HG02885 (cell line): ENCODE data around the gene MT1H.

Experiments
- ATAC-seq: cut with Tn5 transposase; IDR thresholded peaks from one replicate; pipeline ENCODE4 v1.9.1; 2021; ENCODE audit warnings: mild to moderate bottlenecking; ENCODE audit not compliant: unreplicated experiment, poor library complexity

The MT1H gene

DNA sequence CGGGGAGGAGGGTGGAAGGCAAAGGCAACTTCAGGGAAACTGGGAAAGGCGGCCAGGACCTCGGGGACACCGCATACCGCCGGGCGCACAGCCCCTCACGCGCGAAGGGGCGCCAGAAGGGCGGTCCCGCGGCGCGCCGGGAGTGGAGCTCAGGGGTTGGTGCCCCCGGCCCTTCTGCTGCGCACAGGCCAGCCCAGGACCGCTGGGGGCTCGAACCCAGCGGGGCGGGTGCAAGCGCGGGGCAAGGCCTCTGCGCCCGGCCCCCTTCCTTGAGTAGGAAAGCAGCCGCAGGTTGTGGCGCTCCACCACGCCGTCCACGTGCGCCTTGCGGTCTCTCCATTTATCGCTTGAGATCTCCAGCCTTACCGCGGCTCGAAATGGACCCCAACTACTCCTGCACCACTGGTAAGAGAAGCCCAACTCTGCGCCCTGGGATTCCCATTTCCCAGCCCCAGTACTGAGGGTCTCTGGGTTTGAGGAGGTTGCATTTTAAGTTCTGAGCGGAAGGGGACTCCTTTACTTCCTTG lies 34.1 kb upstream of the MT1H start:
- no peak for ATAC-seq

DNA sequence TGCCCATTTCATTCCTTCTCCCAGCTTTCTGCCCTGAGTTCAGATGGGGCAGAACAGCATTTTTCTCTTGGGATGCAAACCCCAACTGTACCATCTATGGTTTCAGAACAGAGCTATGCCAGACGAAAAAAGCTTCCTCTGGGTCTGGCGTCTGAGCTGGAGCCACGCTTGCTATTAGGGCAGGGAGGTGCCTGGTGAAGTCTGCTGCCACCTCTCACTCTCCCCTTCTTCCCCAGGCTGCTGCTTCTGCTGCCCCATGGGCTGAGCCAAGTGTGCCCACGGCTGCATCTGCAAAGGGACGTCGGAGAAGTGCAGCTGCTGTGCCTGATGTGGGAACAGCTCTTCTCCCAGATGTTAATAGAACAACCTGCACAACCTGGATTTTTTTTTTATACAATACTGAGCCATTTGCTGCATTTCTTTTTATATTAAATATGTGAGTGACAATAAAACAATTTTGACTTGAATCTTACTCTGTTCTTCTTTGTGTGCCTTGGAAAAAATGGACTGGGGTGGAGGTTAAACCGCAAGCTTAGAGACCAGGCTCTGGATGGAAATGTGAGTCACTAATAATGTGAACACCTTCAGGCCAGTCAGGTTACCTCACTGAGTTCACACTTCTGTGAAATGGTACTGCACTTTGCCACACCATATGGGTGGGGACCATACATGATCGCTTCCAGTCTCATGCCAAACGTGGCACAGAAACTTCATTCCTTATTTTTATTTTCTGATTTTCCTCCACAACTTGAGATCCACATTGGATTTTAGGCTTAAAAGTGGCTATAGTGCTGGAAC lies 32.8 kb upstream of the MT1H start:
- ATAC-seq: no peak

- no peak for ATAC-seq
These were observed 31.5 kb upstream of the MT1H start, which contains the start of gene MT1A for GRCh38 chr16:56637814-56638750. Gene MT1A, plus strand, starts transcription at chr16:56638666. Its CDS starts 73 bp downstream, at chr16:56638739.

GRCh38 chr16:56639045-56639444 lies 30.6 kb upstream of the MT1H start:
- ATAC-seq: no peak

GRCh38 chr16:56640076-56640475 lies 29.5 kb upstream of the MT1H start:
- ATAC-seq: no peak

DNA sequence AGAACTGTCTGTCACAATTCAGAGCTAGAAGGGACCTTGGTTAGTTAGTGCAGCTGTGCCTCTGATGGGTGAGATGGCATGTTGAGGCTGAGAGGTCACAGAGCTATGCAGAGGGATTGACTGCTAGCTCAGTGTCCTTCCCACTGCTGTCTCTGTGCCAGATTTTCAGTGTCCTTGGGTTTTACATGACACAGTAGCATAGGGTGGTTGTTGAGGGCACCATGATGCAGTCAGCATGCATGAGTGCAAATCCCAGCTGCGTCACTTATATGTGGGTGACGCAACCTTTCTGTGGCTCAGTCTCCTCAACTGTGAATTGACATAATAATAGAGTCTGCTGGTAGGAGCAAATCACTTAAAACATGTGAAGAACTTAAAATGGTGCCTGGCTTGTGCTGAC lies 28.4 kb upstream of the MT1H start:
- no peak for ATAC-seq

- ATAC-seq: no peak
These were observed 26.4 kb upstream of the MT1H start for GRCh38 chr16:56643080-56643778.

GRCh38 chr16:56643833-56644232 lies 25.8 kb upstream of the MT1H start:
- no peak for ATAC-seq

DNA sequence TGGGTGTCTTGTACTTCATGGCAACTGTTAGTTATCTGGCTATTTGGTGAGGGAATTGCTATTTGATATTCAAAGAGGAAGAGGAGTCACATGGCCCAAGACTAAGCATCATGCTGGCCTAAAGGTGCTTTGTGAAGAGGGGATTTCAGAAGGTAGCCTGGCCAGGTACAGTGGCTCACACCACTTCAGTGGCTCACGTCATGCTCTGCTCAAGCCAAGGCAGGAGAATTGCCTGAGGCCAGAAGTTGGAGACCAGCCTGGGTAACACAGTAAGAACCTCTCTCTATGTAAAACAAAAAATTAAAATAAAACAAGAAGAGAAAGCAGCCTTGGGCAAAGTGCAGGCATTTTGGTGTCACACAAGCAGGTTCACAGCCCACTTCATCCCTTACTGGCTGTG lies 24.3 kb upstream of the MT1H start:
- ATAC-seq: no peak

DNA sequence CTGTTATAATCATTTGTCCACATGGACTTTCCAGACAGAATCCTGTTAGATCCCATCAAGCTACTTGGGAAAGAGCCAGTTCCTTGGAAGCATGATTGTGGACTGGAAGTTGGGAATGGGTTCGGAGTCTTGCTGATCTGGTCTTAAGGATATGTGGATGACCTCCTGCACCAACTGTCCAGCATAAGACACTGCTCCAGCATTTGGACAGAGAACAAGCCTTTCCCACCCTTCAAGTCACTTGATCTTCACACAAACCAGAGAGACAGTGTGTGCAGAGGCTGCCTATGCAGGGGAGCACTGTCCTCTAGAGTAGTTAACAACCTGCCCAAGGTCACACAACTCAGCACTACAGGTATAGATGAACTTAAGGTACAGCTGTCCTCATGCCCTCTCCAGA lies 23.8 kb upstream of the MT1H start:
- no peak for ATAC-seq

DNA sequence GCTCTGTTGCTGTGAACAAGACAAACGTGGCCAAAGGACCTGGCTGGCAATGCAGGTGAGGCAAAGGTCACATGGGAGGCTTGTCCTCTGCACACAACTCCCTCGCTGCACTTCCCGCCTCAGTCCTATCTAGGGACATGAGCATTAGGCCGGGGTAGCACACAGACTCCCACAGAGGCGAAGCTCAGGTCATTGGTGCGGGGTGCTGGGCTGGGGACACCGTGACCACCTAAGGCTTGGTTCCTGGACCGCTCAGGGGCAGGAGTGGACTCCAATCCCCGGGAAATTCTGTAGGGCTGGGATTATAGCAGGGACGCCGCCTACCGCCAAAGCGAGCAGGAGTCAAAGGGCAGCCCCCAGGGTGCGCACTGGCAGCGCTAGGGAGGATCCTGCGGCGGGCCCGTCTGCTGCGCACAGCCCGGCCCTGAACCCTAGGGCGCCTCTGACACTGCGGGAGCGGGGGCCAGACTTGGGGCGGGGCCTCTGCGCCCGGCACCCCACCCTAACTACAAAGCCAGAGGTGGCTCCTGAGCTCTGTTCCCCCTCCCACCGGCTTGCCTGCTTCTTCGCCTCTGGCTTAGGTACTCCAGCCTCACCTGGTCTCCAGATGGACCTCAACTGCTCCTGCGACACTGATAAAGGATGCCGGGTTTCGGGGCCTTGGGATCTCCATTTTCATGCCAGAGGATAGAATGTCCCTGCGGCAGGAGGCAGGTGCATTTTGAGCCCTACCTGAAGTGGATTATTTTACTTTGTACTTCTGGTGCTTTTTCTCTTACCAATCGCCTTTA lies 21.8 kb upstream of the MT1H start:
- no peak for ATAC-seq

DNA sequence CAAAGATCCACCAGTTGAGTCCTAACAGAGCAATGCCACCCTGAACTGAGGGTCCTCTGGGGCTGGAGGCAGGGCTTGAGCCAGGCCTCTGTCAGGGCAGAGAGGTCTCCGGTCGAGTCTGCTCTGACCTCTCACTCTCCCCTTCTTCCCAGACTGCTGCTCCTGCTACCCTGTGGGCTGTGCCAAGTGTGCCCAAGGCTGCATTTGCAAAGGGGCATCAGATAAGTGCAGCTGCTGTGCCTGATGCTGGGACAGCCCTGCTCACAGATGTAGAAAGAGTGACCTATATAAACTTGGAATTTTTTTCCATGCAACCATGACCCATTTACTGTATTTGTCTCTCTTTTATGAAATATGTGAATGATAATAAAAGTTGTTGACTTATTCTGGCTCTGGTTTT lies 20.3 kb upstream of the MT1H start:
- ATAC-seq: no peak

DNA sequence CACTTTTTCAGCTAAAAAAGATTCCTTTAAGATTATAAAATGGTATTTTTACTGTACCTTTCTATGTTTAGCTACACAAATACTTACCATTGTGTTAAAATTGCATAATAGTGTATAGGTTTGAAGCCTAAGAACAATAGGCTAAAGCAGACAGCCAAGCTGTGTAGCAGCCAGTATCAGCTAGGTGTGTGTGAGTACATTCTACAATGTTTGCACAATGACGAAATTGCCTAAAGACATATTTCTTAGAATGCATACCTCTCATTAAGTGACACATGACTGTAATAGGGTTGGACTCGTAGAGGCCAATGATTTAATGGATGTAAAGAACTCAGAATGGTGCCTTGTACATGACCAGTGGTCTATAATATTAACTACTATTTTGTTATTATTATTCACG lies 19.8 kb upstream of the MT1H start:
- ATAC-seq: no peak

DNA sequence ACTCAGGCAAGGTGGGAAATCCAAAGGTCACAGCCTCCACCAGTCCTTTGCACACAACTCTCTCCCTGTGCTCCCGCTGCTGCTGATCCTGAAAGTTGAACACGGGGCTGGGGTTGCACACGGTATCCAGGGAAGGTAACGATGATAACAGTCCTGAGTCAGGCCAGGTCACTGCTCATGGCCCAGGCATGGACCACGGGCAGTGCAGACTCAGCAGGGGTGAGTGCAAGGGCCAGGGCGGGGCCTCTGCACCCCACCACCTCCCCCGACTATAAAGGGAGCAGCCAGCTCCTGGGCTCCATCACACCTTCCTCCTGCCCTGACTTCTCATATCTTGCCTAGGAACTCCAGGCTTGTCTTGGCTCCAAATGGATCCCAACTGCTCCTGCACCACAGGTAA lies 18.0 kb upstream of the MT1H start, which contains the start of gene MT1B:
MT1B (plus strand) TSS at position 301 of the 400 bp plus-strand sequence; CDS start at position 369, 68 bp downstream.
- no peak for ATAC-seq

DNA sequence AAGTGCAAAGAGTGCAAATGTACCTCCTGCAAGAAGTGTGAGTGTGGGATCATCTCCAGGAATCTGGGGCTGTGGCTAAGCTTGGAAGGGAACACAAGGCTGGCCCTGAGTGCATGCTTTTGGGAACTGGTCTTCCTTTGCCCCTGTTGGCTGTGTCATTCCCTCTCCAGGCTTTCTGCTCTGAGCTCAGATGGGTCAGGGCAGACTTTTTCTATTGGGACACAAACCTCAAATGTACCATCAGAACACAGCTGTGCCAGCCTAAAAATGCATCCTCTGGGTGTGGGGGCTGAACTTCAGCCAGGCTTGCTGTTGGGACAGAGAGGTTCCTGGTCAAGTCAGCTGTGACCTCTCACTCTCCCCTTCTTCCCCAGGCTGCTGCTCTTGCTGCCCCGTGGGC lies 17.0 kb upstream of the MT1H start:
- ATAC-seq: no peak

- no peak for ATAC-seq
These were observed 16.4 kb upstream of the MT1H start for GRCh38 chr16:56653218-56653617.

DNA sequence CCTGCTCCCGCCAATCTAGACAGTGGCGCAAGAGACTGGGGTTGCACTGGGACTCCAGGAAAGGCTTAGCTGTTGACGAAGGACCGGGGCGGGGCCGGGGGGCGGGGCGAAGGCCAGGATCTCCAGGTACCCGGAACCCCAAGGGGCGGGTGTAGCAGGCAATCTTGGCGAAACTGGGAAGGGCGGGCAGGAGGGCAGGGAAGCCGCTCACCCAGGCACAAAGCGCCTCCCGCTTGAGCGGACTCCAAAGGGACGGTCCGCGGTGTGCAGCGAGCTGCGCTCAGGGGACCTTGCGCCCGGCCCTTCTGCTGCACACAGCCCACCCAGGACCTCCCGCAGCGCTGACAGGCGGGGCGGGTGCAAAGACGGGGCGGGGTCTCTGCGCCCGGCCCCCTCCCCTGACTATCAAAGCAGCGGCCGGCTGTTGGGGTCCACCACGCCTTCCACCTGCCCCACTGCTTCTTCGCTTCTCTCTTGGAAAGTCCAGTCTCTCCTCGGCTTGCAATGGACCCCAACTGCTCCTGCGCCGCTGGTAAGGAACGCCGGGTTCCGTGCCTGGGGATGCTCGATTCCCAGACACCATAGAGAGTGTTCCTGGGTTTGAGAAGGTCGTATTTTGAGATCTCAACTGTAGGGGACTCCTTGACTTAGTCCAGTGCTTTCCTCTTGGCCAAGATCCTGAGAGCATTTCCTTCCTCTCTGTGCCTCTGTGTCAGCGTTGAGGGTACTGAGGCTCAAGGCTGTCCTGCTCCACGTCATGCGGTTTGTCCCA lies 11.9 kb upstream of the MT1H start, which contains the start of gene MT1F:
MT1F (plus strand) TSS at position 405 of the 772 bp plus-strand sequence; CDS start at position 505, 100 bp downstream.
- ATAC-seq: no peak

- ATAC-seq: no peak
These were observed 11.2 kb upstream of the MT1H start for GRCh38 chr16:56658327-56658875.
